SW 1271 (cell line): Measurements from ENCODE around the gene RPTOR.

Experiments
- DNase-seq, 2 experiments: peaks; one replicate each; lab custom pipeline; 2025; lab: John Stamatoyannopoulos, UW

The RPTOR gene

DNA sequence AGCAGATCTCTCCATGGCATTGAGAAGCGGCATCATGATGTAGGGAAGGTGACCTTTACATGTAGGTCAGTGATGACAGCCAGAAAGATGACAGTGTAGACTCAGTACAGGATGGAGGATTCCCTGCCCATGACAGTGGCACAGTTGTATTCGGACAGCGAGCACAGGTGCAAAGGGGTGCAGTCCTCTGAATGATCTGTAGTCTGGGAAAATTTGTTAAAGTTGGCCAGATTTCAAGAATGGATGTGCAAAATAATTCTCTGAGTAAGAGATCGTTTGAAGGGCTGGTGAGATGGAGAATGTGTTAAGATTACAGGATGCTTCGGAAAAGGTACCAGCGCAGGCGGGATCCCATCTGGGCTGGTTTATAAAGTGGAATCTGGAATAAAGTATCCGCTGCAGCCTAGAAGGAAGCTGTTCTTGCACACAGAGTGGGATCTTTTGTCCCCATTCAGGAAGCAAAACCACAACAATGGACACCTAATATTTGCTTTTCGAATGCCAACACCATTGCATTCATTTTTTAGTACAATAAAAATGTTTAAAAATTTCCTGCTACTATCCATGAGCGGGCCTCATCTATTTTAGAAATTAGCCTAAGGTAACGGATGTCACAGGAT lies 101.2 kb downstream of the RPTOR start:
- no peak for DNase-seq

DNA sequence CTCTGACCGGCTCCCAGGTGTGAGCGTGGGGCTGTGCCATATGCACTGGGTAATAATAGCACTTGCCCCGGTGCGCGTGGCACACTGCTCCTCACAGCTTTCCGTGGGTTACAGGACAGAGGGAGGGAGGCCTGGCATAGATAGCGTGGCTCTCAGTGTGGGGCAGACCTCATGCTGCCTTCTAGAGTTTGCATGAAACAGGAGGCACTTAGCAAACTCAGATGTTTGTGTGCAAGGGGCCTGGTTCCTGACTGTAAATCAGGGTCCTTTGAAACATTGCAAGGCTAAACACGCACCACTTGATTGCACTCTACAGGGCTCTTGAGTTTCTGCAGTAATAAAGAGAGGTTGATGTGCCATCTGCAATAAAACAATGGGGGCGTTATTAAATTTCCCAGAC lies 101.7 kb downstream of the RPTOR start:
- no peak for DNase-seq

DNA sequence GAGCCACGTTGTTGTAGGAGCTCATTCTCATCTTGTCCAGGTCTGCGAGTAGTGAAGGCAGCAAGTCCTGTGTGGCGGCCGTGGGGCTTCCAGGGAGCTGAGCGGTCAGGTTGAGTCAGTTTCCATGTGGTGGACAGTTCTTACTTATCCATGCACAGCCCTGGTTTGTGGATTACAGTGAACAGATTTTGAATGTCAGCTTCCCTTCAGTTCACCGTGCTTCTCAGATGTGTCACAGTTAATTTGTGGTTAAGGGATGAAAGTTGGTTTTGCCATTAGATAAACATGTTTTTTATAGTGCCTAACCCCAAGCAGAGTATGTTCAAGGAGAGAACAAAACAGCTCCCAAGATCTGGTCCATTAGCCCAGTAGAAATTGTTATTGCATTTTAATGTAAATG lies 103.1 kb downstream of the RPTOR start:
- no peak for DNase-seq

DNA sequence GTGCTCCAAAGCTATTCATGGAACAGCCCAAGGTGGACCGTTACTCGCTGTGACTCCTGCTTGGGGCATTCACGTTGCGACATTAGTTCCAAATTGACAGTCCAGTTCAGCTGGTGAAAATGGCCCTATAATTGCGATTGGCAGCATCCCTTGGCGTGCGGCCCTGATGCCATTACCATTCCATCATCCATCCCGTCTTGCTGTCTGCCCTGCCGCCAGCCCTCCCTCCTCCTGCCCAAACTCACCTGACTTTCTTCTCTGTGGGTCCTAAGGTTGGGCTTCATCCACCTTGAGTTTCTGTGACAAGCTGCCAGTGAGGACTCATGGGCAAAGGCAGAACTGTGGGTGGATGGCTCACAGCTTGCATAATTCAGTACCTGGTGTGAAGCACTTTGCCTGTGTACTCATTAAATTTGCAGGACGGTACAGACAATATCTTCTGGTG lies 104.6 kb downstream of the RPTOR start:
- no peak for DNase-seq

DNA sequence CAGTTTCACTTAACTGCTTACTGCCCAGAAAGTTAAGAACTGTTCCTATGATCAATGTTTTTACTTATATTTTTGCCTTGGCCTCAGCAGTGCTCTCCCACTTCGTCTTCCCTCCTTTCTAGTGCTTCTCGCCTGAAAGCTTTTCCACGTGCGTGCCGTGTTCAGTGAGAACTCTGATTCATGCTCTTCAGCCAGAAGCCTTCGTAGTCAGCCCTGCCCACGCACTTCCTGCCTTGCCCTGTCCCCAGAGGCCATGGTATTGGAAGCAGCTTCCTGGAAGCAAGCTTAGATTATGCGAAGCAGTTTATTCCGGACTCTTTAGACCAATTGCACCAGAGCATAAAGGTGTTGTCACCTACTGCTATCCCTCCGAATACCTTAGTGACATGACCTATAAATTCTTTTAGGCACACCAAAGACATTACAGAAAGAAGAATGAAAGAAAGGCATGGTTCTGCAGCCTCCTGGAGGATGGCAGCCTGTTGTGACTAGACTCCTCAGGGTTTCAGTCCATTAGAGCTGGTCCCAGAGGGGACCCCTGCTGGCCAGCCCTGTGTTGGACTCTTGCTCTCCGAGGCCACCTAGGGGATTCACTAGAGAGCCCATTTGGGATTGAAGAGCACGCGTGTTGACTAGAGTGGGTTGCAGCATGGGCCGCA lies 105.2 kb downstream of the RPTOR start:
- DNase-seq, result peak in 1 of 2 experiments; percentile 17

DNA sequence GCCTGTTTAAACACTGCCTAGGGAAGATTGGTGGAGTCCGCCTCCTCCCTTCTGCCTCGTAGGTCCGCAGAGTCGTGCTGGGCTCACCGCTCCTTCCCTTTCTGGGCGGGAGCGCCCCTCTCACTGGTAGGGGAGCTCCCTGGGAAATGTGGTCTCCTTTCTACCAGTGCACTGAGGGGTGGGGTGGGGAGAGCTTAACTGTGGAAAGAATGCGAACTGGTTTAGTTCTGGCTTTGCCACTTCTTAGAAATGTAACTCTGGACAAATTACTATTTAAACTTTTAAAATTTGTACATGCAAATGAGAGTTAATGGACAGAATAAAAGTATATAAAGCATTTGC lies 105.7 kb downstream of the RPTOR start:
- no peak for DNase-seq

DNA sequence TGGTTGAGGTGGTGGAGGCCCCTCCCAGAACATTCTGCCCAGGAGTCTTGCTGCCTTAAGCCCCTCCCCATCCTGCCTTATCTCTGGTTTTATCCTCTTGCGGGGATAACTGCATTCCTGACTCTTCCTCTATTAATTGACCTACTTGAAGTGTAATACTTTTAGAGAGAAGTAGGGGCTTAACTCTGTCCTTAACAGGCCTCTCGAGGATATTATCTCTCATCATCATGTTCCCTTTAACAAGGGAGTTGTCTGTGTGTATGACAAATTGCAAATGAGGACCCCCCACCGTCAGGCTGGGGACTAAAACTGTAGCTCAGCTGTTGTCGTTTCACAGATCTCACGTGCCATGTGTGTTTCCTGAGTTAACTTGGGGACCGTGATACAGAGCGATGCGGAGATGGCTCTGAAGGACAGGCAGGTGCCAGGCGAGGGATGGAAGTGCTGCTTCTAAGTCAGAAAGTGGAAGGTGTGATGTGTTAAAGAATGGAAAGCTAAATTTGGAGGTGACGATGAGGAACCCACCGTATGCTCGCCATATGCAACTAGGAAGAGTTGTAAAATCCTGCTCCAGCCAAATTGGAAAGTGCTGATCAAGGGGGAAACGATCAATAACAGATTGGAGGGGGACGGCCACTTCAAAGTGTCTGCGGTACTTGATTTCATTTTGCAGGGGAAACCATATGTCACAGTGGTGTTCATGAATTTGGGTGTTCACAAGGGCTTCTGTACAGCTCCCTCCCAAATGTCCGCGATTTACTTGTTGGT lies 106.3 kb downstream of the RPTOR start:
- no peak for DNase-seq

DNA sequence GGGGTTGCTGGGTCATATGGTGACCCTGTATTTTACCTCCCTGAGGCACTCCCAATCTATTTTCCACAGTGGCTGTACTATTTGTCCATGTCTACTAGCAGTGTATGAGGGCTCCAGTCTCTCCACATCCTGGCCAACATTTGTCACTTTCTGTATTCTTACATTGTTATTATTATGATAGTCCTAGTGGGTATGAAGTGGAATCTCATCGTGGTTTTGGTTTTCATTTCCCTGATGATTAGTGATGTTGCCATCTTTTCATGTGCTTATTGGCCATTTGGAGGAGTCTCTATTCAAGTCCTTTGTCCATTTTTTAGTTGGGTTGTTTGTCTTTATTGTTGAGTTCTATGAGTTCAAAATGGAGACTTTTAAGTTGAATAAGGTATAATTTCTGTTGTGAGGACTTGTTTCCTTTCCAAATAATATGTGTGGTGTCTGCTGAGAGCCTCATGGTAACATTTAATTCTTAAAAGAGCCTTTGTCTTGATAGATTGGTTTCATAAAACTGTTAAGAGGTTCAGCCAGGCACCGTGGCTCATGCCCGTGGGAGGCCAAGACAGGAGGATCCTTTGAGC lies 108.2 kb downstream of the RPTOR start:
- no peak for DNase-seq

DNA sequence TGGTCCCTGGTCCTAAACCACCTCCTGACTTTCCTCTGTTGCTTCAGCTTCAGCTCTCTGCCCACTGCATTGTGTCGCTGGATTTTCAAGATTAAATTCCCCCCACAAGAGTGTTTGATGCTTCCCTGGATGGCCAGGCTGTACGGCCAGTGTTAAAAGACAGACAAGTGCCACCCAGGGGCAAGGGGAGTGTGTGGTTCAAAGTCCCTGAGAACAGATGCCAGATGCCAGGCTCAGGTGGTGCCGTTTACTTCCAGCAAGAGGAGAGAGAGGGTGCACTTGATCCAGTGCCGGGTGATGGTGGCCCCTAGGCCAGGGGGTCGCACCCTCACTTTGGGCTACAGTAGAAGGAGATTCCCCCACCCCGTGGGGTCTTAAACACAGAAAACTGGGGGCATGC lies 109.2 kb downstream of the RPTOR start:
- DNase-seq, result no peak

DNA sequence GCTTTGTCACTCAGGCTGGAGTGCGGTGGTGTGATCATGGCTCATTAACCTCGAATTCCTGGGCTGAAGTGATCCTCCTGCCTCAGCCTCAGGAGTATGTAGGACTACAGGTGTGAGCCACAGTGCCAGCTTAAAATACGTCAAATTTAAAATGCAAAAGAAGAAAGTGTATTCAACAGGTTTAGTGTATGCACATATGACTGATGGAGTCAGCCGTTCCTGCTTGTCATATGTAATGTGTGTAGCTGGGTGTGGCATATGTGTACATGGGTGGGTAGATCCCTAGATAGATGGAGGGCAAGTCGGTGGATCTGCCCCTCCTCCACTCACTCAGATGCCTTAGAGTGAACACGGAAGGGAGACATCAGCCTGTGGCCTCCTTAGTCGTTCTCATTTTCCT lies 111.0 kb downstream of the RPTOR start:
- no peak for DNase-seq

DNA sequence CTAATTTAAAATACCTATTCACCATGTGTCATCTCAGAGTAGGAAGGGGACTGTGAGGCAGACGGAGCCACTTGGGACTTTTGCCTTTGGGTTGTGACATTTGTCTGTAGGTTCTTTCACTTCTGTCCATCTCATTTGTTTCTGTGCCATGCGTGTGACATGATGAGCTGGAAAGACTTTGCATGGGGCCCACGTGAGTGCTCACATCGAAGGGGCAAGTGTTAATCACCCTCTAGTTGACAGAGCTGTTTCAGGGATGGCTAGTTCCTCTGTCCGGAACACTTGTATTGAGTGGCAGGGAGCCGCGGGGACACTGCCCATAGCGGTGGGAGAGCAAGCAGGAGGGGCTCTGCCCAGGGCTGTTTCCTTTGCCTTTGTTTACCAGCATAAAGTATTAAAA lies 112.0 kb downstream of the RPTOR start:
- no peak for DNase-seq

DNA sequence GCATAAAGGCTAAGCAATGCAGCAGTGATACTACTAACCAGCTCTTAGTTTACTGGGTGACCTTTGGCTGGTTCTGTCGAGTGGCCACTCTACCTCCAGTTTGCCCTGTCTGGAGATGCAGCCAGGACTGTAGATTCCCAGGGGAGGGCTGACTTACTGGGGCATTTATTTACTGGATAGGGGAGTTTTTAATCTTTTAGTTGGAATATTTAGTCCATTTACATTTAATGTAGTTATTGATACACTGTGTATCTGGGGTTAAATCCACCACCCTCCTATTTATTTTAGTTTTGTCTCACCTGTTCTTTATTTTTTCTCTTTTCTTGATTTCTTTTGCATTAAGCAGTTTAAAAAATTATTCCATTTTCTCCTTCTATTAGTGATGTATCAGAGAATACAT lies 112.9 kb downstream of the RPTOR start:
- no peak for DNase-seq

DNA sequence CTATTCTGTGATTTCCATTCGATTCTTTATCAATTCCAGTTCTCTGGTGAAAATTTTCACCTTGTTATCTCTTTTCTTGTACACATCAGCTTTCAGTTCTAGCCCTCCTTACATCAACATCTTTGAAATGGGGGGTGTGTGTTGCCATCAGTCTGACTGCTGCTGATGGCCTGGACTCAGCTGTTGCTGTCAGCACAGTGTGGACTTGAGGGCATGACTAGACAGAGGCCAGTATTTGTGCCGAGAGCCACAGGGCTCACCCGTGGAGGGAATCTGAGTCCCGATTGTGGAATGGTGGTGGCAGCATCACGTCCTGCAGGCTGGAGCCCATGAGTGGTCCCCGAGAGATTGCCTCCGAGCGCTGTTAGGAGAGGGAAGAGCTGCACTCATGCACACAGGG lies 114.2 kb downstream of the RPTOR start:
- DNase-seq, result no peak

DNA sequence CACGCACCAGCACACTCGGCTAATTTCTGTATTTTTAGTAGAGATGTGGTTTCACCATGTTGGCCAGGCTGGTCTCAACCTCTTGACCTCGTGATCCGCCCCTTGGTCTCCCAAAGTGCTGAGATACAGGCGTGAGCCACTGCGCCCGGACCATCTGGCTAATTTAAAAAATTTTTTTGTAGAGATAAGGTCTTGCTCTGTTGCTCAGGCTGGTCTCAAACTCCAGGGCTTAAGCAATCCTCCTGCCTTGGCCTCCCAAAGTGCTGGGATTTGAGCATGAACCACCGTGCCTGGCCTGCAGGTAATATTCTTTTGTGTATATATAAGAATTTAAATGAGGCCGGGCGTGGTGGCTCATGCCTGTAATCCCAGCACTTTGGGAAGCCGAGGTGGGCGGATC lies 115.0 kb downstream of the RPTOR start:
- no peak for DNase-seq

DNA sequence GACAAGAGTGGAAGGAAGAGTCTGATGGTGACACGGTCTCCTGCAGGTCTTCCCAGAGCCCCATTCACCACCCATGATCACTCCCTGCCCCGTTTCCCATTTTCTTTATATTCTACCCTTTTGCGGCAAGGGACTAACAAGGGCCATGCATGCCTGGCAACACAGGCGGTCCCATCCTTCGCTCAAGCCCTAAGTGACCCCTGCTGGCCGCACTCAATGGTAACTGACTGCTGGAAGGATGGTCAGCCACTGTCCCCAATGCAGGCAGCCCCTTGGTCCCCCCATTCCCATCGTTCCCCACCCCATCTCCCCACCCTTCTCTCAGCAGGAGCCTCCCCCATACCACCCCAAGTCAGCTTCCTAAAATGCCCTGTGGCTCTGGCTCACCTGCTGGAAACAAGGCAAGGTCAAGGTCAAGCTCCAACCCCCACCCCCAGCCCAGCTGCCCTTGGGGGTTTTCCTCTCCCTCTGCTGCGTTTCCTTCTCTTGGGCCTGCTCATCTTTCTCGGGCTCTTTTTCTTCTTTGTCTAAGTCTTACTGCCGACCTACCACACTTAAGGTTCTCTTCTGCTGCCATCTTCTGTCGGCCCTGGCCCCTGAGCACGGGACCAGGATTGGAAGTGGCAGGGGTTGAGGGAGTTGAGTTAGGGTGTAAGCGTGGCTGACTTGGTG lies 116.0 kb downstream of the RPTOR start:
- no peak for DNase-seq

DNA sequence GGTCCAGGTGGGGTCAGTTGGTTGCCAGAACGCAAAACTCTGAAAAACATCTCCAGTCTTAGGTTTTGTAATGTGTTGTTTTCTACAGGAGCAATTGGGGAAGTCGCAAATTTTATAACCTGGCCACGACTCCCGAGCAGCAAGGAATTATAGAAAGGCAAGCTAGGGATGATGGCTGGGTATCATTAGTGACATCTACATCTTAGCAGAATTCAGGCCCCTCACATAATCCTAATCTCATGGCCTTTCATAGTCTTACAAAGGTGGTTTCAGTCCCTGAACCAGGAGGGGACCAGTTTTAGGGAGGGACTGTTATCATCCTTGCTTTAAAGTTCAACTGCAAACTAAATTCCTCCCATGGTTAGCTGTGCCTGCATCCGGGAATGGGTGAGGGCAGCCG lies 117.9 kb downstream of the RPTOR start:
- no peak for DNase-seq

DNA sequence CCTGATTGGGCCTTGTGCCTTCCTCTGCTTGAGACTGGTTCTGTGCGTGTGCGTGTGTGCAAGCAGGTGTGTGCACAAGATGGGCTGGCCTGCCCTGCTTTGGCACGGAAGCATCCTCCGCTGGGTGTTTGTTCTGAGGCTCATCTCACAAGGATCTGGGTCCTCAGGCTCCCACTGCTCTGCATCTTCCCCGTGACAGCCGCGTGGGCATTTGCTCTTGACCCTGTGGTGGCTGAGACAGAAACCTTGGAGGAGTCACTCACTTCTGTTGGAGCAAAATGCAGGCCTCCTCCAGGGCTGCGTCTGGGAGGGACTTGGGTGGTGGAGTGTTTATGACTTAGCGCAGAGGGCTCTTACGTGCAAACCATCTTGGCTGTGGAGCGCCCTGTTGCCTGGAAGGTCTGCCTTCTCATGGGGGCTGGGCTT lies 119.2 kb downstream of the RPTOR start:
- DNase-seq, result no peak

DNA sequence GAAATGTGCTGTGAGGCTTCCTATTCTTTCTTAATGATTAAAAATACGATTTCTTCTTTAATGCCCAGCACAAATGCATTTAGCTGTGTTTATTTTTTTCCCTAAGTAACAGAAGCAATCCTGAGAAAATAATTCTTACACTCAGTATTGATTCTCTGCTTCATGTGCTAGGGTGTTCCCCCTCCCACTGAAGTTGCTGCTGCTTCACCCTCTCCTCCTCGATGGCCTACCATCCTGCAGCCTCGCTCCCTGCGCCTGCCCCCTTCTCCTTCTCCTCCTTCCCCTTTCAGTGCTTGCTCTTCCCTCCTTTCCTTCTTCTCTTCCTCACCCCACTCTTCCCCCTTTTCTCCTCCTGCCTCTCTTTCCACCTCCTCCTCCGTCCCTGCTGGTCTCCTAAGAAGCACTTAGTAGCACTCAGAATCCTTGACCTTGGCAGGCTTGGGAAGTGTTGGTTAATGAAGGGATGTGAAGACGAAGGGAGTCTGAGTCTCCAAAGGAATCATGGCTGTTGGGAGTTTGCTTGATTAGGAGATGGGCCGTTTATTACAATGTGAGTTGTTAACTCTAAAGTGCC lies 119.7 kb downstream of the RPTOR start:
- DNase-seq, result no peak

DNA sequence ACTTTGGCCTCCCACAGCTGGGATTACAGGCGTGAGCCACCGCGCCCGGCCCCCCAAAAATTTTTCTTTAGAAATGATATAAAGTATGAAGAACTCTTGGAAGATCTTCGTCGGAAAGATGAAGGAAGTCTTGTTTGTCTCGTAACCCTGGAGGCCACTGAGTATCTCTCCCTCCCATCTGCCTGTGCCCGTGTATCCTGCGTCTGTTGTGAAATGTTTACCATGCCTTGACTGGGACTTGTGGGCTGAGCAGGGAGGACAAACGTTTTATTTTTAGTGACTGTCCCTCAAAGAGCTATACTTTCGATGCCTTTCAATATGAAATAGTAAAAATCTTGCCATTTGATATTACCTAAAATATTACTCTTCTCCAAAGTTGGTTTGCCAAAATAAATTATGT lies 121.2 kb downstream of the RPTOR start:
- no peak for DNase-seq

DNA sequence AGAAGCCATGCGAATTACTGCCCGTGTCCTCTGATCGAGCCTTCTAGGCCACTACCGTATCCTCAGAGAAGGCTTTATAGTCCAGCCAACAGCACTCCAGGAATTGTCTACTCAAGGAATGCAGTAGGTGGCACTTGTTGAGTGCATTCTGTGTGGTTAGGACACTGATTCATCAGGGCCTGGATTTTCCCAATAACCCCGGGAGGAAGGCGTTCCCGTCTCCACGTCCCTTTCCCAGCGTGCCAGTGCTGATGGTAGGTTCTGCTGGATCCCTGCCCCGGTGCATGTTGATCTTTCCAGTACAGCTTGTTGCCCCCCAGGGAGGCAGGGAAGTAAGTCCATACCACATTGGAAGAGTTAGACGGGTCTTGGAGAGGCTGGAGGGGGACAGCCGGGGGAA lies 122.2 kb downstream of the RPTOR start:
- no peak for DNase-seq

DNA sequence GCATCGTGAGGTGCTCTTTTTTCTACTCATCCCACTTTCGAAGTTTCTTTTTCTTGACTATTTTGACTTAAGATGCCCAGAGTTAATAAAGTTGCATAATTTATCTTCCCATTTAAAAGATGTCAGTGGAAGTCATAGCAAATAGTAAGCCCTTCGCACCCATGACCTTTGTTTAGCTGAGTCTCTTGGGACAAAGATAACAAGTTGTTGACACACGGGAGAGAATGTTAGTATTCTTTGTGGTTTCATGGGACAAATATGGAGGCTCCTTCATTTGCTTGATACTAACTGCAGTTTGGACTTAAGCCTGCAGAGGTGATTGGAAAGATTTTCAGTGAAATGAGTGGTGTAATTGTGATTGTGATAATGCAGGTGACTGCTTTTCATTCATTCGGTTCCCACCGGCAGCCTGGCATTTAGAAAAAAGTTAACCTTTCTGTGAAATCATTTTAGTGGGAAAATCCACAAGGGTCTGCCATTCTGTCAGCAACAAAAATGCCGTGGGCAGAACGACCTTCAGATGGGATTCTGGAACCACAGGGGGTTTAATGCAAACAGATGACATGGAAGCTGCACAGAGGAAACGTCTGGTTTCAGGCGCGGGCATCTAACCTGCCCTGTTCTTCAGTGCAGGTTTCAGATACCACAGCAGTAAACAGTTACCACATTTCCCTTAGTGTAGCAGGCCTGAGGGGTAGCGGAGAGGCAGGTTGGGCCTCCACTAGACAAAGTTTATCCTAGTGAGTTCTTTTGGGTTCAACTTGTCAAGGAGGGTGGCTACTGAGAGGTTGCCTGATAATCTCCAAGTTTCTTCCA lies 123.0 kb downstream of the RPTOR start:
- DNase-seq, result no peak
